Caco-2 (cell line): ENCODE data around the gene SUPT3H. TPM values are rescaled to one million over a fixed set of nuclear protein-coding genes. Genes with fewer than 3 reads are reported as not detected.

Source experiments
- BruUV-seq: library from RNA; stranded (reverse); fragments of 400-500 nt; replicated peaks from 2 replicates; lab custom pipeline; 2021; lab: Mats Ljungman, UMichigan
- CTCF ChIA-PET: fragments of 300-600 bp; sonication (Branson Sonifier 250); formaldehyde crosslinking; loops from one replicate; lab custom pipeline; 2022; ENCODE audit warnings: antibody characterized with exemption; lab: Charles Lee
- POLR2A ChIA-PET: fragments of 300-600 bp; sonication (Branson Sonifier 250); formaldehyde crosslinking; loops from one replicate; lab custom pipeline; 2022; ENCODE audit warnings: antibody characterized with exemption; lab: Charles Lee
- DNase-seq, 2 experiments: peaks; one replicate each; pipeline versions ENCODE4 v3.0.0 to v3.0.0-alpha.2; 2020 to 2022
- H3K27me3 ChIP-seq: replicated peaks from 2 replicates; pipeline ENCODE4 v1.6.0; 2011; ENCODE audit warnings: low read length; ENCODE audit not compliant: control insufficient read depth, insufficient read depth
- H3K36me3 ChIP-seq: 2 replicates; pipeline ENCODE4 v1.5.1; 2011; ENCODE audit warnings: low read length; ENCODE audit not compliant: control insufficient read depth, insufficient read depth
- H3K4me1 ChIP-seq: fragments of 250-450 bp; sonication (Bioruptor Pico); 2 replicates; pipeline ENCODE4 v1.5.1; 2020; ENCODE audit warnings: mild to moderate bottlenecking
- H3K4me3 ChIP-seq: 2 replicates; pipeline ENCODE4 v1.5.1; 2011; ENCODE audit warnings: low read depth, mild to moderate bottlenecking, control low read depth, low read length
- H3K9me3 ChIP-seq: fragments of 250-450 bp; sonication (Bioruptor Pico); 2 replicates; pipeline ENCODE4 v1.5.1; 2020; ENCODE audit warnings: mild to moderate bottlenecking, moderate library complexity
- H3K27ac Mint-ChIP-seq: one replicate; pipeline ENCODE4 v1.8.0; 2022; ENCODE audit warnings: mixed read lengths; ENCODE audit not compliant: unreplicated experiment
- H3K27me3 Mint-ChIP-seq: one replicate; pipeline ENCODE4 v1.8.0; 2022; ENCODE audit warnings: mixed read lengths; ENCODE audit not compliant: insufficient read depth, unreplicated experiment
- H3K36me3 Mint-ChIP-seq: one replicate; pipeline ENCODE4 v1.8.0; 2022; ENCODE audit warnings: mild to moderate bottlenecking, mixed read lengths; ENCODE audit not compliant: insufficient read depth, unreplicated experiment
- H3K4me1 Mint-ChIP-seq: one replicate; pipeline ENCODE4 v1.8.0; 2022; ENCODE audit warnings: low read depth, mixed read lengths; ENCODE audit not compliant: unreplicated experiment
- H3K4me3 Mint-ChIP-seq: one replicate; pipeline ENCODE4 v1.8.0; 2022; ENCODE audit warnings: mild to moderate bottlenecking, moderate library complexity, mixed read lengths; ENCODE audit not compliant: unreplicated experiment
- H3K9me3 Mint-ChIP-seq: one replicate; pipeline ENCODE4 v1.8.0; 2022; ENCODE audit warnings: mixed read lengths; ENCODE audit not compliant: unreplicated experiment
- intact Hi-C: fragments of 100-400 bp; cut with micrococcal nuclease; formaldehyde crosslinking; loops from one replicate; pipeline ENCODE4 v1.10.0; 2022; ENCODE audit not compliant: unreplicated experiment
- total RNA-seq: library from RNA; stranded (reverse); gene quantifications from 2 replicates; pipeline ENCODE4 v1.2.3, GENCODE V29; 2022
- TF ChIP-seq, protein P1 (sequence below), 2 experiments: fragments of 200-600 bp in 1 of 2; IDR thresholded peaks; 1 replicate in 1 of 2; 2 replicates in 1 of 2; pipeline versions ENCODE4 v1.5.1 to v1.8.0; 2011 to 2022; ENCODE audit warnings: antibody characterized with exemption in 1 of 2, control low read depth in 1 of 2, inconsistent platforms in 1 of 2, low read depth in 1 of 2, low read length in 1 of 2, mild to moderate bottlenecking in 1 of 2, moderate library complexity in 1 of 2; ENCODE audit not compliant: insufficient read depth in 1 of 2, severe bottlenecking in 1 of 2, unreplicated experiment in 1 of 2

SUPT3H gene
- total RNA-seq, 1 experiment from 2014 or later: 13.2 TPM

DNA sequence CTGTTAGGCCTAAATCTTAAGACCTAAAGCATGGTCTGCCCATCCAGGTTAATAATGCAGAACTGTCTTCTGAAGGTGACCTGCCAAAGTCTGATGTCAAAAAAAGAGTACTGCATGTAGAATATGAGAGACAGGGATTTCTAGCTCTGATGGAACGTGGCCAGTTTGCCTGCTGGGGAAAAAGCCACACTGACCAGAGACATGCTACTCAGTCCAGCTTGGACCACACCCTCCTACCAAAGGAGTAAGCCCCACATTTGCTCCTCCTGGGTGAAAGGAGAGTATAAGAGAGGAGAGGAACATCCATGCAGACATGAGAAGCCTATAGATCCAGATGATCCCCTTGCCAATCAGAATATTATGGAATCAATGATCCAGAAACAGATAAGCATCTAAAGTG is 279.5 kb downstream of the SUPT3H start:
- no peaks in the 10 kb centered on the region for H3K27me3 ChIP-seq
- no peaks in the 10 kb centered on the region for H3K9me3 ChIP-seq
- no peak for DNase-seq
- H3K9me3 Mint-ChIP-seq: no peaks in the 10 kb centered on the region
- H3K36me3 ChIP-seq: no peaks in the 10 kb centered on the region
- H3K4me1 ChIP-seq: no peaks in the 10 kb centered on the region
- ChIA-PET CTCF (no interaction called here), POLR2A (no interaction called here)
- H3K4me3 ChIP-seq: no peak overlapping the region
- BruUV-seq: no TSS peak
- no peak overlapping the region for H3K4me3 Mint-ChIP-seq
- no peaks in the 10 kb centered on the region for H3K36me3 Mint-ChIP-seq
- H3K4me1 Mint-ChIP-seq: no peaks in the 10 kb centered on the region
- H3K27me3 Mint-ChIP-seq: no peaks in the 10 kb centered on the region
- no peak overlapping the region for H3K27ac Mint-ChIP-seq
- TF ChIP-seq, protein P1, sequence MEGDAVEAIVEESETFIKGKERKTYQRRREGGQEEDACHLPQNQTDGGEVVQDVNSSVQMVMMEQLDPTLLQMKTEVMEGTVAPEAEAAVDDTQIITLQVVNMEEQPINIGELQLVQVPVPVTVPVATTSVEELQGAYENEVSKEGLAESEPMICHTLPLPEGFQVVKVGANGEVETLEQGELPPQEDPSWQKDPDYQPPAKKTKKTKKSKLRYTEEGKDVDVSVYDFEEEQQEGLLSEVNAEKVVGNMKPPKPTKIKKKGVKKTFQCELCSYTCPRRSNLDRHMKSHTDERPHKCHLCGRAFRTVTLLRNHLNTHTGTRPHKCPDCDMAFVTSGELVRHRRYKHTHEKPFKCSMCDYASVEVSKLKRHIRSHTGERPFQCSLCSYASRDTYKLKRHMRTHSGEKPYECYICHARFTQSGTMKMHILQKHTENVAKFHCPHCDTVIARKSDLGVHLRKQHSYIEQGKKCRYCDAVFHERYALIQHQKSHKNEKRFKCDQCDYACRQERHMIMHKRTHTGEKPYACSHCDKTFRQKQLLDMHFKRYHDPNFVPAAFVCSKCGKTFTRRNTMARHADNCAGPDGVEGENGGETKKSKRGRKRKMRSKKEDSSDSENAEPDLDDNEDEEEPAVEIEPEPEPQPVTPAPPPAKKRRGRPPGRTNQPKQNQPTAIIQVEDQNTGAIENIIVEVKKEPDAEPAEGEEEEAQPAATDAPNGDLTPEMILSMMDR (IDR thresholded peaks at IDR 0.05; ENCODE audit: insufficient read depth in 1 of 2, low read depth in 1 of 2, low read length in 1 of 2, severe bottlenecking in 1 of 2, unreplicated experiment in 1 of 2): no peak
- intact Hi-C loops: no loop called here

DNA sequence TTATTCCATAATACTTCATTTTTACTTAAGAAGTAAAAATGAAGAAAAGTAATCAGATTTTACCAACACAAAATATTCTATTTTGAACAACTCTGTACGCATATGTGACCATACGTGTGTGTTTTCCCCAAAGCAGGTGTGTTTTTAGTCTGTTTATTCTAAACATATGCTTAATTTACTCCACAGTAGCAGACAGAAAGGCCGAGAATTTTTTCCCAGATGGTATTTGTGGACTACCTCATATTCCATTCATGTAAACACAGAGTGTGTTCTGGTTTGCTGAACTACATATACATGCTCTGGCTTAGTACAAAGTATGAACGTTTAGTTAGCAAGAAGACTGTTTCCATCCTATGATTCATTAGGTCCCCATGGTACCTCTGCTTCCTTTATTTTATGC is 282.9 kb downstream of the SUPT3H start:
- Mint-ChIP-seq H3K36me3 (no peaks in the 10 kb centered on the region), H3K27ac (no peak overlapping the region), H3K4me1 (no peaks in the 10 kb centered on the region), H3K9me3 (no peaks in the 10 kb centered on the region), H3K4me3 (no peak overlapping the region), H3K27me3 (no peaks in the 10 kb centered on the region)
- no peaks in the 10 kb centered on the region for H3K4me1 ChIP-seq
- no peak overlapping the region for H3K4me3 ChIP-seq
- BruUV-seq: no TSS peak
- ChIA-PET POLR2A (no interaction called here), CTCF (no interaction called here)
- TF ChIP-seq, protein P1 (IDR thresholded peaks at IDR 0.05; ENCODE audit: insufficient read depth in 1 of 2, low read depth in 1 of 2, low read length in 1 of 2, severe bottlenecking in 1 of 2, unreplicated experiment in 1 of 2): no peak
- no peak for DNase-seq
- H3K9me3 ChIP-seq: no peaks in the 10 kb centered on the region
- intact Hi-C loops: no loop called here
- H3K36me3 ChIP-seq: no peaks in the 10 kb centered on the region
- no peaks in the 10 kb centered on the region for H3K27me3 ChIP-seq

DNA sequence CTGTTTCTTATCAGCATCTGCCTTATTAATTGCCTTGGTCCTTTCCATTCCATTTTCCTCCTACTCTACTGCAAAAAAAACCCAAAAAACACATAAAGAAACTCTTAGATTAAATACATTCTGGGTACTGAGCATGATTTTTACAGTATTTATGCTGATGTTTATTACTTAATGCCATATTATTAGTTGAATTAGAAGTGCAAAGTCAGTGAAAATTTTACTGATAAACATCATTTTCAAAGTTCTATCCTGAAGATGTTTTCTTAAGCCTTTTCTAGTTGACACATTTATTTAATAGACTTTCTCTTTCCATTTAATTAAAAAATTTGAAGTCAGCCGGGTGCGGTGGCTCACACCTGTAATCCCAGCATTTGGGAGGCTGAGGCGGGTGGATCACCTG is 285.6 kb downstream of the SUPT3H start:
- no peaks in the 10 kb centered on the region for H3K36me3 ChIP-seq
- no peak overlapping the region for H3K27ac Mint-ChIP-seq
- H3K27me3 ChIP-seq: no peaks in the 10 kb centered on the region
- CTCF ChIA-PET: no interaction called here
- no peaks in the 10 kb centered on the region for H3K9me3 ChIP-seq
- H3K36me3 Mint-ChIP-seq: no peaks in the 10 kb centered on the region
- H3K4me1 ChIP-seq: no peaks in the 10 kb centered on the region
- H3K27me3 Mint-ChIP-seq: no peaks in the 10 kb centered on the region
- no peaks in the 10 kb centered on the region for H3K4me1 Mint-ChIP-seq
- TF ChIP-seq, protein P1 (IDR thresholded peaks at IDR 0.05; ENCODE audit: insufficient read depth in 1 of 2, low read depth in 1 of 2, low read length in 1 of 2, severe bottlenecking in 1 of 2, unreplicated experiment in 1 of 2): no peak
- POLR2A ChIA-PET: no interaction called here
- no peaks in the 10 kb centered on the region for H3K9me3 Mint-ChIP-seq
- no peak for DNase-seq
- intact Hi-C loops: no loop called here
- H3K4me3 ChIP-seq: no peak overlapping the region
- H3K4me3 Mint-ChIP-seq: no peak overlapping the region
- no TSS peak for BruUV-seq
